Transverse colon (tissue), 4 donors: ENCODE data around the gene AVEN.

Experiments used
- EP300 ChIP-seq: sonication (generic); formaldehyde crosslinking; IDR thresholded peaks from one replicate; pipeline ENCODE4 v1.6.1; 2017; ENCODE audit warnings: antibody characterized with exemption, low read depth
- POLR2A ChIP-seq: fragments of 450-650 bp; IDR thresholded peaks from one replicate; pipeline ENCODE4 v1.6.1; 2016; ENCODE audit warnings: antibody characterized with exemption, mild to moderate bottlenecking, moderate library complexity
- POLR2AphosphoS5 ChIP-seq, 3 donors: sonication (generic); formaldehyde crosslinking; IDR thresholded peaks; one replicate each; pipeline ENCODE4 v1.6.1; 2016; ENCODE audit warnings: antibody characterized with exemption in 3 of 3
- TF ChIP-seq, protein P1 (sequence below), 5 experiments: fragments of 200-600 bp in 3 of 5; fragments of 450-650 bp in 2 of 5; sonication (generic) in 3 of 5; IDR thresholded peaks; 1 replicate in 2 of 5; 2 replicates in 3 of 5; pipeline ENCODE4 v1.5.1; 2016 to 2017; ENCODE audit warnings: antibody characterized with exemption in 5 of 5, inconsistent platforms in 3 of 5, mild to moderate bottlenecking in 2 of 5, moderate library complexity in 1 of 5

DNA sequence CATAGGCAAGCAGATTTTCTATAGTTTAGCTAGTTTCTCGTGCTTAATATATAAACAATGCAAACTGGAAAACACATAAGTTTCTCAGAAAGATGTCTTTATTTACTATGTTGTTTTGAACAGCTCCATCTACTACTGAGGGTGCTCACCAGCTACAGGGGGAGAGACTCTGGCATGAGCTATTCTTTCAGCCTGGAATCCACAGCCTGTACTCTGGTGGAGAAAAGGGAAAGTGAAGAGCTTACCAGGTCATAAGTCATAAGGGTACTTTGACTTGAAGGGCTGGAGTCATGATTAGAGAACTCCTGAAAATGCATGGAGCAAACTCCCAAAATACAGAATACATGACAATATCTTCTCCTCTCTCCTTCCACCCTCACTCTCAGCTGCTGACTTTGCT, 4.4 kb upstream of the AVEN start:
- TF ChIP-seq, protein P1, sequence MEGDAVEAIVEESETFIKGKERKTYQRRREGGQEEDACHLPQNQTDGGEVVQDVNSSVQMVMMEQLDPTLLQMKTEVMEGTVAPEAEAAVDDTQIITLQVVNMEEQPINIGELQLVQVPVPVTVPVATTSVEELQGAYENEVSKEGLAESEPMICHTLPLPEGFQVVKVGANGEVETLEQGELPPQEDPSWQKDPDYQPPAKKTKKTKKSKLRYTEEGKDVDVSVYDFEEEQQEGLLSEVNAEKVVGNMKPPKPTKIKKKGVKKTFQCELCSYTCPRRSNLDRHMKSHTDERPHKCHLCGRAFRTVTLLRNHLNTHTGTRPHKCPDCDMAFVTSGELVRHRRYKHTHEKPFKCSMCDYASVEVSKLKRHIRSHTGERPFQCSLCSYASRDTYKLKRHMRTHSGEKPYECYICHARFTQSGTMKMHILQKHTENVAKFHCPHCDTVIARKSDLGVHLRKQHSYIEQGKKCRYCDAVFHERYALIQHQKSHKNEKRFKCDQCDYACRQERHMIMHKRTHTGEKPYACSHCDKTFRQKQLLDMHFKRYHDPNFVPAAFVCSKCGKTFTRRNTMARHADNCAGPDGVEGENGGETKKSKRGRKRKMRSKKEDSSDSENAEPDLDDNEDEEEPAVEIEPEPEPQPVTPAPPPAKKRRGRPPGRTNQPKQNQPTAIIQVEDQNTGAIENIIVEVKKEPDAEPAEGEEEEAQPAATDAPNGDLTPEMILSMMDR (IDR thresholded peaks at IDR 0.05), result no peak
- TF ChIP-seq POLR2A (no peak), EP300 (no peak), POLR2AphosphoS5 (IDR thresholded peaks at IDR 0.05) (no peak)
